Measurements from ENCODE around the gene DAB2.

Gene DAB2

DNA sequence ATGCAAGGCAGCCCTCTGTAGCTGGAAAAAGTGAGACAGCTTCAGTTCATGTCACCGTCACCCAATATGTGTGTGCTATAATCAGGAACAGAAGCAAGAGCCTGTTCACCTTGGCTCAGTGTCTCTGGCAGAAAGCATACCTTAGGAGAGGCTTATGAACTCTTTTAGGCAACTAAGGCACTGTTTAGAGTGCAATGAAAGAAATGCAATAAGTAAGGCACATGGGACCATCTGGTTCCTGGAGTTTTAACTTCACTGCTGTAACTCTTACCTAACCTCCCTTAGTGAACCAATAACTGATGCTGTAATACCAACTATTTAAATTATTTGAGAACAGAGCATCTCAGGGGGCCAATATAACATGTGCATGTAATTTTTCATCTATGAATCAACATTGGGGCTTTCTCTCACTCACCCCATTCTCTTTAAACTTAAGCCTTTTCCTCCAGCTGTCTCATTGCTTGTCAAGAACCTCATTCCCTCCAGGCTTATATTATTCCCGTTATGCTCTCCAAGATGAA lies 92.9 kb downstream of the DAB2 start:
- DNase-seq: no peak

DNA sequence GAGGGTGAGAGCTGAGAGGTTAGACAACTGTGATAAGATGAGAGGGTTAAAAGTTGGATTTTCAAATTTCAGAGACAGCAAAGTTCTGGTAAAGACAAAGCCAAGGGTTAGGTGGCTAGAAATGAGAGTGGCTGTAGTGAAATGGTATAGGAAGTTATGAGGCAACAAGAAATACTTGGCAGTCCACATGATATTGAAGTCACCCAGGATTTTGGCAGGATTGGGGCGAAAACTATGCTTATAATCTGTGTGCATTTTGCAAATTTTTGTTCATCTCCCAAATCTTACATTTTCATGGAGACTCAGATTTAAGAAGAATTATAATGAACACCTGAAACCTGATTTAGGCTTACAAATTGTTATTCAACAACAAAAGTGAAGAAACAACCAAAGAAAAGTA lies 96.0 kb downstream of the DAB2 start:
- no peak for DNase-seq

DNA sequence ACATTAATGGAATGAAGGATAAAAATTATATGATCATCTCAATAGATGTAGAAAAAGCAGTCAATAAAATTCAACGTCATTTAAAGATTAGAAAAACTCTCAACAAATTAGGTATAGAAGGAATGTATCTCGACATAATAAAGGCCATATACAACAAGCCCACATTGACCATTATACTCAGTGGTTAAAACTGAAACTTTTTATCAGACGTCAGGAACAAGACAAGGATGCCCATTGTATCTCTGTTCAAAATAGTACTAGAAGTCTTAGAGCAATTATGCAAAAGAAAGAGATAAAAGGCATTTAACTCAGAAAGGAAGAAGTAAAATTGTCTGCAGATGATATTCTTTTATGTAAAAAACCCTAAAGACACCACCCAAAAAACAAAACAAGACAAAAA lies 101.2 kb downstream of the DAB2 start:
- DNase-seq: no peak

All from NCI-H526 (cell line).